Skeletal muscle tissue (tissue), 4 donors: Measurements from ENCODE around the gene BET1. TPM values are rescaled to one million over a fixed set of nuclear protein-coding genes. Genes with fewer than 3 reads are reported as not detected.

Experiments
- H3K27ac ChIP-seq: one replicate; pipeline ENCODE4 v1.7.0; 2013; ENCODE audit warnings: mild to moderate bottlenecking, low read depth, low read length, inconsistent platforms
- H3K27me3 ChIP-seq, 3 donors: one replicate each; pipeline ENCODE4 v1.7.0; 2013; ENCODE audit warnings: low read length in 3 of 3; ENCODE audit not compliant: control insufficient read depth in 3 of 3, insufficient read depth in 3 of 3
- H3K36me3 ChIP-seq, 3 donors: one replicate each; pipeline ENCODE4 v1.7.0; 2013; ENCODE audit warnings: low read length in 3 of 3; ENCODE audit not compliant: control insufficient read depth in 3 of 3, insufficient read depth in 3 of 3
- H3K4me1 ChIP-seq, 3 donors: one replicate each; pipeline ENCODE4 v1.7.0; 2013; ENCODE audit warnings: low read length in 3 of 3, mild to moderate bottlenecking in 3 of 3; ENCODE audit not compliant: control insufficient read depth in 3 of 3, insufficient read depth in 3 of 3
- H3K4me3 ChIP-seq, 3 donors: one replicate each; pipeline ENCODE4 v1.7.0; 2013; ENCODE audit warnings: low read length in 3 of 3
- H3K9ac ChIP-seq, 3 donors: one replicate each; pipeline ENCODE4 v1.7.0; 2013; ENCODE audit warnings: low read length in 3 of 3, mild to moderate bottlenecking in 3 of 3, moderate library complexity in 2 of 3, low read depth in 1 of 3
- H3K9me3 ChIP-seq, 3 donors: one replicate each; pipeline ENCODE4 v1.7.0; 2013; ENCODE audit warnings: low read length in 3 of 3; ENCODE audit not compliant: control insufficient read depth in 3 of 3
- total RNA-seq: library from RNA; depleted of rRNA; stranded (reverse); fragments of >200 nt; gene quantifications from one replicate; pipeline ENCODE4 v1.2.3, GENCODE V29; 2014
- donor health status: Osteomylitis.

Gene BET1, protein sequence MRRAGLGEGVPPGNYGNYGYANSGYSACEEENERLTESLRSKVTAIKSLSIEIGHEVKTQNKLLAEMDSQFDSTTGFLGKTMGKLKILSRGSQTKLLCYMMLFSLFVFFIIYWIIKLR
- total RNA-seq, result 19.3 TPM

- peak within 1 kb of the TSS; percentile 85 for H3K27ac ChIP-seq
These were observed at the start of gene BET1 for GRCh38 chr7:94004024-94004951. BET1 (minus strand) TSS chr7:94004355; CDS start chr7:94004216, 139 bp downstream.

GRCh38 chr7:94053532-94053931 is 49.4 kb upstream of the BET1 start:
- Histone ChIP-seq H3K4me3 (no peak overlapping the region), H3K27ac (no peak overlapping the region)

More at GRCh38 chr7:94004024-94004951, at the start of gene BET1:
- peak within 1 kb of the TSS; percentile 88 to 94 (median 91) for H3K4me3 ChIP-seq
- H3K4me1 ChIP-seq, result peaks cover 2 to 16% (median 10%) of the 10 kb centered on the region in 3 donors
- peaks cover 0 to 2% (median 0%) of the 10 kb centered on the region in 3 donors for H3K27me3 ChIP-seq
- H3K9me3 ChIP-seq, result no peaks in the 10 kb centered on the region
- H3K36me3 ChIP-seq, result no peaks in the 10 kb centered on the region
- H3K9ac ChIP-seq, result peak within 1 kb of the TSS; percentile 85 to 97 (median 94)

DNA sequence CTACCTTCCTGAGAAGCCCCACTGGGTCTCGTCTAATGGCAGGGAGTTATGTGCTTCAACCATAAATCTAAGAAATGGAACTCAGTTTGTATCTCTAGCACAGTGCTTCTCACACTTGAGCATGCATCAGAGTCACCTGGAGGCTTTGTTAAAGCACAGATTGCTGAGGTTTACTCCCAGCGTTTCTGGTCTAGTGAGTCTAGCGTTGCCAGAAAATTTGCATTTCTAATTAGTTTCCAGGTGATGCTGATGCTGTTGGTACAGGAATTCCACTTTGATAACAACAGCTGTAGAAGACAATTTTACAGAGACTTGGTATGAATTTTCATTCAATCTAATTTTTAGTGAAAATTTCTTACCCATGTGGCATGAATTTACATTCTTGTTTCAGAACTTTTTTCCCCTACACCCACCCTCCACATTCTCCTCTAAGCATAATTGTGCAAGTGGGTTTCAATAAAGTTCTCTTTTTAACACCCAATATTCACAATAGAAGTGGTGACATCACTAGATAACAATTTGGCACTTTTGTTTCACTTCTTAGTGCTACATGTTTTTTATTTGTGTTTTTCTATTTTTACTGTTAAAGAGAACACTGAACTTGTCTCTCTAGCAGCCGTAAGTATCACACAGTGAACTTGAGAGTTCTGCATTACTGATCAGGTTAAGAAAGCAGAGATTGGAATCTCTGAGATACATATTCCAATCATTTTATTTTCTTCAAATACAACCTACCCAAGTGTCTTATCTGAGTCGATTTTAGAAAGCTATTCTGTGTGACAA is 48.4 kb upstream of the BET1 start:
- H3K4me1 ChIP-seq, result no peaks in the 10 kb centered on the region
- no peaks in the 10 kb centered on the region for H3K27me3 ChIP-seq
- H3K4me3 ChIP-seq, result no peak overlapping the region
- H3K9ac ChIP-seq, result no peak overlapping the region
- H3K9me3 ChIP-seq, result no peaks in the 10 kb centered on the region
- H3K36me3 ChIP-seq, result no peaks in the 10 kb centered on the region
- no peak overlapping the region for H3K27ac ChIP-seq

More at GRCh38 chr7:94053532-94053931, 49.4 kb upstream of the BET1 start:
- H3K4me1 ChIP-seq, result no peaks in the 10 kb centered on the region
- no peaks in the 10 kb centered on the region for H3K27me3 ChIP-seq
- no peaks in the 10 kb centered on the region for H3K9me3 ChIP-seq
- H3K9ac ChIP-seq, result no peak overlapping the region
- H3K36me3 ChIP-seq, result no peaks in the 10 kb centered on the region

GRCh38 chr7:94050046-94050445 is 45.9 kb upstream of the BET1 start:
- H3K4me3 ChIP-seq, result no peak overlapping the region
- H3K27me3 ChIP-seq, result no peaks in the 10 kb centered on the region
- no peaks in the 10 kb centered on the region for H3K36me3 ChIP-seq
- no peaks in the 10 kb centered on the region for H3K9me3 ChIP-seq
- H3K27ac ChIP-seq, result no peak overlapping the region
- no peaks in the 10 kb centered on the region for H3K4me1 ChIP-seq
- no peak overlapping the region for H3K9ac ChIP-seq

DNA sequence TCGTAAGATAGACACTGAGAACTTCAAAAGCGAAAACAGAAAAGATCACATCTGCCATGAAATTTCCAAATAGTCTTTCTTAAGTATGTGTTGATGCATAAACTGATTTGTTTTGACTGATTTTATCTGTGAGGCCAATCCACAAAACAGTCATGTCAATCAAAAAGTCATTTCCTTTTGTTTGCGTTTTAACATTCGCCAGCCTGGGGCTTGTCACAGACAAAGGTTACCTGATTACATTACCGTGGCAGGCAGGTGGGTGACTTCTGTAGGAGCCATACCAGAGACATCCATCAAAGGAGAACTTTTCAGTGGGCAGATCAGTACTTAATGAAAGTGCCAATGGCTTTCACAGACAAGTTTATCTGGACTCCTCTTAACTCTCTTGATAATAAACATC is 45.5 kb upstream of the BET1 start:
- H3K36me3 ChIP-seq, result no peaks in the 10 kb centered on the region
- no peak overlapping the region for H3K4me3 ChIP-seq
- H3K4me1 ChIP-seq, result no peaks in the 10 kb centered on the region
- no peaks in the 10 kb centered on the region for H3K9me3 ChIP-seq
- no peak overlapping the region for H3K27ac ChIP-seq
- H3K9ac ChIP-seq, result no peak overlapping the region
- H3K27me3 ChIP-seq, result no peaks in the 10 kb centered on the region

DNA sequence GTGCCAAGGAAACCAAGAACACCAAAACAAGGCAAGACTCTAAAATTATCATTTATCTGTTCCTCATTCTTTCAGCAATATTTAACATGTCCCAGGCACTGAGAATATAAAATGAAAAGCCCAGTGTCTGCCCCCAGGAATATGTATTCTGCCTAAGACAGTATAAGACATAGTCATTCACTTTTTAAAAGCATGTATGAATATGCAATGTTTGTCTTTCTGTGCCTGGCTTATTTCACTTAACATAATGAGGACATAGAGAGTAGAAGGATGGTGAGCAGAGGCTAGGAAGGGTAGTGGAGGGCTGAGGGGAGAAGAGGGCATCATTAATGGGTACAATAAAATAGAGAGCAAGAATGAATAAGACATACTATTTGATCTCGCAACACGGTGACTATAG is 44.6 kb upstream of the BET1 start:
- no peak overlapping the region for H3K27ac ChIP-seq
- H3K4me1 ChIP-seq, result no peaks in the 10 kb centered on the region
- H3K9me3 ChIP-seq, result no peaks in the 10 kb centered on the region
- H3K4me3 ChIP-seq, result no peak overlapping the region
- H3K27me3 ChIP-seq, result no peaks in the 10 kb centered on the region
- H3K9ac ChIP-seq, result no peak overlapping the region
- H3K36me3 ChIP-seq, result no peaks in the 10 kb centered on the region

DNA sequence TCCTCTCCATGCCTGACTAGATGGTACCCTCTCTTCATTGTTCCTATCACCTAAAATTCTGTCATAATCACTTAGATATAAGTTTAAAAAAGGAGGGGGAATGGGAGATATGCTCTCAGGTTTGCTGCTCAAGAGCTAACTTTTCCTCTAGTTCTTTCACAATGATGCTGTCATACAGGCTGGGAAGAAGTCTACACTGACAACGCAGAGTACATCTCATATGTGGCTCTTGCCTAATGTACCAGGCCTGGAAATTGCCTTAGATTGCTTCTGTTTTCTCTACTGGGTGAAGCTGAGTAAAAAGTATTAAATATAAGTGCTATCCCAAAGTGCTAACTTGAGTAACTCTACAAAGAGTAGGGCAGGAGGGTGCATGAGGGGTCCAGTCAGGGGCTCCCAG is 43.8 kb upstream of the BET1 start:
- no peaks in the 10 kb centered on the region for H3K27me3 ChIP-seq
- H3K9ac ChIP-seq, result no peak overlapping the region
- H3K9me3 ChIP-seq, result no peaks in the 10 kb centered on the region
- H3K4me1 ChIP-seq, result no peaks in the 10 kb centered on the region
- no peak overlapping the region for H3K4me3 ChIP-seq
- H3K36me3 ChIP-seq, result no peaks in the 10 kb centered on the region
- H3K27ac ChIP-seq, result no peak overlapping the region

DNA sequence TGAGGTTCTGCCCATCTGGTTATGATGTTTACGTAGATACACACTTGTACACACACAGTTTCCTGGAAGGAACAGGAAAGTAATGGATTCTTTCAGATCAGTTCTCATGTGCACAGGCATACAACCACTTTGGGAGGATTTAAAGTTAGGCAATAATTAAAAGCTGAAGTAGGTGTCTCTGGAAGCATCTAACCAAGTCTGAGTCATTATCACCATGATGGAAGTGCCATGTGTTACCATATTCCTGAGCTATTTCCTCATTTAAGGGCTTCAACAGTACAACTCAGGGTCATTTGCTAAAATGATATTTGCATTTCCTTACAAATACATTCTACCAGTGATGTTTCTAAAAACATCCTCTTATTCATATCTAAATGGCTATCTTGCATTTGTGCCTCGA is 41.4 kb upstream of the BET1 start:
- H3K4me3 ChIP-seq, result no peak overlapping the region
- H3K9ac ChIP-seq, result no peak overlapping the region
- no peaks in the 10 kb centered on the region for H3K36me3 ChIP-seq
- H3K9me3 ChIP-seq, result no peaks in the 10 kb centered on the region
- no peaks in the 10 kb centered on the region for H3K27me3 ChIP-seq
- H3K27ac ChIP-seq, result no peak overlapping the region
- no peaks in the 10 kb centered on the region for H3K4me1 ChIP-seq

- Histone ChIP-seq H3K27me3 (no peaks in the 10 kb centered on the region), H3K27ac (no peak overlapping the region), H3K9ac (no peak overlapping the region), H3K4me3 (no peak overlapping the region), H3K4me1 (no peaks in the 10 kb centered on the region), H3K36me3 (no peaks in the 10 kb centered on the region), H3K9me3 (no peaks in the 10 kb centered on the region)
These were observed 40.7 kb upstream of the BET1 start for GRCh38 chr7:94044806-94045205.

GRCh38 chr7:94043299-94043698 is 39.1 kb upstream of the BET1 start:
- H3K4me1 ChIP-seq, result no peaks in the 10 kb centered on the region
- H3K27me3 ChIP-seq, result peaks cover 0 to under 1% (median 0%) of the 10 kb centered on the region in 3 donors
- H3K36me3 ChIP-seq, result no peaks in the 10 kb centered on the region
- H3K9ac ChIP-seq, result no peak overlapping the region
- H3K9me3 ChIP-seq, result no peaks in the 10 kb centered on the region
- H3K4me3 ChIP-seq, result no peak overlapping the region
- no peak overlapping the region for H3K27ac ChIP-seq
